Stimulated activated CD8-positive, alpha-beta memory T cell treated with anti-CD3 and anti-CD28 coated beads, Interleukin-12 subunit alpha, Interleukin-12 subunit beta, amount 100 ng/mL, for 24 hours (primary cell): ENCODE measurements around the gene ALOX15B.

Experiments used
- DNase-seq: peaks from one replicate; pipeline ENCODE4 v3.0.0-alpha.2; 2020; ENCODE audit errors: extremely low read depth

ALOX15B gene

GRCh38 chr17:8038954-8039610, at the start of gene ALOX15B:
Gene ALOX15B (plus strand): TSS chr17:8039059. CDS start chr17:8039156, 97 bp downstream.
- no peak for DNase-seq

- DNase-seq = peak; percentile 78
Observed at GRCh38 chr17:7989781-7990655, 48.8 kb upstream of the ALOX15B start.

GRCh38 chr17:7992516-7992915, 46.3 kb upstream of the ALOX15B start:
- DNase-seq = no peak

GRCh38 chr17:7992924-7993323, 45.9 kb upstream of the ALOX15B start:
- no peak for DNase-seq

- DNase-seq = no peak
Observed at GRCh38 chr17:7993972-7994589, 44.8 kb upstream of the ALOX15B start.

GRCh38 chr17:7995724-7996123, 43.1 kb upstream of the ALOX15B start:
- no peak for DNase-seq

GRCh38 chr17:7997186-7997585, 41.7 kb upstream of the ALOX15B start:
- DNase-seq = no peak

GRCh38 chr17:8001976-8002720, 36.7 kb upstream of the ALOX15B start, which contains the start of gene GUCY2D:
Gene GUCY2D (plus strand): TSS chr17:8002615. CDS start chr17:8003048, 433 bp downstream.
- no peak for DNase-seq

- DNase-seq = no peak
Observed at GRCh38 chr17:8002721-8003593, 35.9 kb upstream of the ALOX15B start.

GRCh38 chr17:8003594-8004181, 35.2 kb upstream of the ALOX15B start:
- DNase-seq = no peak

- no peak for DNase-seq
Observed at GRCh38 chr17:8004899-8005298, 34.0 kb upstream of the ALOX15B start.

GRCh38 chr17:8005357-8005756, 33.5 kb upstream of the ALOX15B start:
- DNase-seq = no peak

GRCh38 chr17:8005967-8006730, 32.7 kb upstream of the ALOX15B start:
- DNase-seq = no peak

- DNase-seq = no peak
Observed at GRCh38 chr17:8006836-8007680, 31.8 kb upstream of the ALOX15B start.

- no peak for DNase-seq
Observed at GRCh38 chr17:8007836-8008235, 31.0 kb upstream of the ALOX15B start.

- no peak for DNase-seq
Observed at GRCh38 chr17:8012045-8012580, 26.7 kb upstream of the ALOX15B start.

GRCh38 chr17:8012996-8013640, 25.7 kb upstream of the ALOX15B start:
- DNase-seq = no peak
